ENCODE results near the gene GPC6.

GRCh38 chr13:93328943-93329342, 102.3 kb downstream of the GPC6 start:
- TF ChIP-seq, protein P1, sequence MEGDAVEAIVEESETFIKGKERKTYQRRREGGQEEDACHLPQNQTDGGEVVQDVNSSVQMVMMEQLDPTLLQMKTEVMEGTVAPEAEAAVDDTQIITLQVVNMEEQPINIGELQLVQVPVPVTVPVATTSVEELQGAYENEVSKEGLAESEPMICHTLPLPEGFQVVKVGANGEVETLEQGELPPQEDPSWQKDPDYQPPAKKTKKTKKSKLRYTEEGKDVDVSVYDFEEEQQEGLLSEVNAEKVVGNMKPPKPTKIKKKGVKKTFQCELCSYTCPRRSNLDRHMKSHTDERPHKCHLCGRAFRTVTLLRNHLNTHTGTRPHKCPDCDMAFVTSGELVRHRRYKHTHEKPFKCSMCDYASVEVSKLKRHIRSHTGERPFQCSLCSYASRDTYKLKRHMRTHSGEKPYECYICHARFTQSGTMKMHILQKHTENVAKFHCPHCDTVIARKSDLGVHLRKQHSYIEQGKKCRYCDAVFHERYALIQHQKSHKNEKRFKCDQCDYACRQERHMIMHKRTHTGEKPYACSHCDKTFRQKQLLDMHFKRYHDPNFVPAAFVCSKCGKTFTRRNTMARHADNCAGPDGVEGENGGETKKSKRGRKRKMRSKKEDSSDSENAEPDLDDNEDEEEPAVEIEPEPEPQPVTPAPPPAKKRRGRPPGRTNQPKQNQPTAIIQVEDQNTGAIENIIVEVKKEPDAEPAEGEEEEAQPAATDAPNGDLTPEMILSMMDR (IDR thresholded peaks at IDR 0.05 in 8 of 11, conservative IDR thresholded peaks at IDR 0.05 in 3 of 11) = no peak
- no peak for TF ChIP-seq POLR2AphosphoS5 (IDR thresholded peaks at IDR 0.05)
